Measurements from ENCODE around the gene KCTD13.
"Not testable (repeated sequence)": the region's sequence is repeated elsewhere in the genome, so short reads cannot be mapped to it uniquely, and the experiment has no call there.

The KCTD13 gene

DNA sequence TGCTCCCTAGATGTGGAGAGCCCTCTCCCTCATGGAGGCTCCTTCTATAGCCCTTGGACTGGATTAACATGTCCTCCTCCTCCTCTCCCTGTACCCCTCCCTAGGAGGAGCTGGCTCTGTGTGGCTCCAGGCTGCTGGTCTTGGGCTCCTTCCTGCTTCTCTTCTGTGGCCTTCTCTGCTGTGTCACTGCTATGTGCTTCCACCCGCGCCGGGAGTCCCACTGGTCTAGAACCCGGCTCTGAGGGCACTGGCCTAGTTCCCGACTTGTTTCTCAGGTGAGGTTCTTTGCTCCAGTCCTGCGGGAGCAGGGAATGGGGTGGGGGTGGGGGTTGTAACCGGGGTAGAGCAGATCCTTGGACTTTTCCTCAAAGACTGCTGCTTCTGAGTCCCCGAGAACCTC lies 45.3 kb upstream of the KCTD13 start:
- TF ChIP-seq, protein P1, sequence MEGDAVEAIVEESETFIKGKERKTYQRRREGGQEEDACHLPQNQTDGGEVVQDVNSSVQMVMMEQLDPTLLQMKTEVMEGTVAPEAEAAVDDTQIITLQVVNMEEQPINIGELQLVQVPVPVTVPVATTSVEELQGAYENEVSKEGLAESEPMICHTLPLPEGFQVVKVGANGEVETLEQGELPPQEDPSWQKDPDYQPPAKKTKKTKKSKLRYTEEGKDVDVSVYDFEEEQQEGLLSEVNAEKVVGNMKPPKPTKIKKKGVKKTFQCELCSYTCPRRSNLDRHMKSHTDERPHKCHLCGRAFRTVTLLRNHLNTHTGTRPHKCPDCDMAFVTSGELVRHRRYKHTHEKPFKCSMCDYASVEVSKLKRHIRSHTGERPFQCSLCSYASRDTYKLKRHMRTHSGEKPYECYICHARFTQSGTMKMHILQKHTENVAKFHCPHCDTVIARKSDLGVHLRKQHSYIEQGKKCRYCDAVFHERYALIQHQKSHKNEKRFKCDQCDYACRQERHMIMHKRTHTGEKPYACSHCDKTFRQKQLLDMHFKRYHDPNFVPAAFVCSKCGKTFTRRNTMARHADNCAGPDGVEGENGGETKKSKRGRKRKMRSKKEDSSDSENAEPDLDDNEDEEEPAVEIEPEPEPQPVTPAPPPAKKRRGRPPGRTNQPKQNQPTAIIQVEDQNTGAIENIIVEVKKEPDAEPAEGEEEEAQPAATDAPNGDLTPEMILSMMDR (conservative IDR thresholded peaks at IDR 0.05): no peak
- no peak overlapping the region for H3K27ac ChIP-seq

DNA sequence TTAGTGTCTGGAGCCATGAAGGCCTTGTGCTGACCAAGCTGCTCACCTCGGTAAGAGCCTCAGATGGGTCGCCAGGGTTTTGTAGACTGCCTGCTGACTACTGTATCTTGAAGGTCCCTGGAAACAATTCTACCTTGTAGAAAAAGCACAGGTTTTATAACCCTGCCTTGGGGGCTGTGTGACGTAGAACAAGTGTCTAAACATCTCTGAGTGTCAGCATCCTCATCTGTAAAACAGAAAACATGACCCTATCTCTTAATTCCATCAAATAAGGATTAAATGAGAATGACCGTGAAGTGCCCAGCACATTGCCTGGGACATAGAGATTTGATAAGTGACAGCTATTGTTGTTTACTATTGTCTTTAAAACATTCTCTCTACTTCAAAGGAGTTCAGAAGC lies 42.2 kb upstream of the KCTD13 start:
- TF ChIP-seq, protein P1 (conservative IDR thresholded peaks at IDR 0.05): no peak
- no peak overlapping the region for H3K27ac ChIP-seq

DNA sequence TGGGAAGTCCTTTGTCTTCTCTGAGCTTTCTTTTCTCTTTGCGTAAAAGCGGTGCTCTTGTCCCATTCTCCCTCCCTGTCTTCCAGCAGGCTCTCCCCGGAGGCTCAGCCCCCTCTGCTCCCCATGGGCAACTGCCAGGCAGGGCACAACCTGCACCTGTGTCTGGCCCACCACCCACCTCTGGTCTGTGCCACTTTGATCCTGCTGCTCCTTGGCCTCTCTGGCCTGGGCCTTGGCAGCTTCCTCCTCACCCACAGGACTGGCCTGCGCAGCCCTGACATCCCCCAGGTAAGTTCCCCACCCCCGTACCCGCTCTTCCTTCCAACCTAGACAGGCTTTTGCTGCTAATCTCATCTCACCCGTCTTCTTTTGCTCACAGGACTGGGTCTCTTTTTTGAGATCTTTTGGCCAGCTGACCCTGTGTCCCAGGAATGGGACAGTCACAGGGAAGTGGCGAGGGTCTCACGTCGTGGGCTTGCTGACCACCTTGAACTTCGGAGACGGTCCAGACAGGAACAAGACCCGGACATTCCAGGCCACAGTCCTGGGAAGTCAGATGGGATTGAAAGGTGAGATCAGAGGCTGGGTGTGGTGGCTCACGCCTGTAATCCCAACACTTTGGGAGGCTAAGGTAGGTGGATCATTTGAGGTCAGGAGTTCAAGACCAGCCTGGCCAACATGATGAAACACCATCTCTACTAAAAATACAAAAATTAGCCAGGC lies 37.2 kb upstream of the KCTD13 start:
- TF ChIP-seq, protein P1 (conservative IDR thresholded peaks at IDR 0.05): no peak
- H3K27ac ChIP-seq: peak overlapping the region; percentile 73; the same call in 1 of the 2 replicates

DNA sequence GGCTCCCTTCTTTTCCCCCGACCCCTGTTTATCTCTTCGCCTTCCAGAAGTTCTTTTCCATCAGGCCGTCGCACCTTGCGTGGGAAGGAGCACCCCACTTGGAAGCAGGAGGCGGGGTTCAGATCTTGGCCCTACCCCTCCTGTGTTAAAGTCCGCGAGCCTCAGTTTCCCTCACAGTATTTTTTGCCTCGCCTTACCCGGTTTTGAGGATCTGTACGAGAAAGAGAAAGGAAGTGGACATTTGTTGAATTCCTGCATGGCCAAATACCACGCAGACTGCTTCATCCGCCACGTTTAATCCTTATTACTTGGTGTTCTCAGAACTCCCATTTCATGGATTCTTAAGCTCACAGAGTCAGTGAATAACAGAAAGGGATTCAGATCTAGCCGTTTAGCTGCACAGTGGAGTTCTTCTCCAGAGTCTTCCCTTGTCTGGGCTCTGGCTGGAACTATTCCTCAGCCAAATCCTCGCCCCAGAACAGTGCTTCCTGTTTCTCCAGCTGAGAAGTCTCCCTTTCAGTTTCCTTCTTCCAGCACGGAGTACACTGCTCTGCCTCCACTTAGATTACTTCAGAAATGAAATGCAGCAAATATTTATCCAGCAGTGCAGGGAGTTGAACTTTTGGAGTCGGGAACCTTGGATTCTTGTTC lies 36.4 kb upstream of the KCTD13 start:
- TF ChIP-seq, protein P1 (conservative IDR thresholded peaks at IDR 0.05): no peak
- H3K27ac ChIP-seq: peak overlapping the region; percentile 73

DNA sequence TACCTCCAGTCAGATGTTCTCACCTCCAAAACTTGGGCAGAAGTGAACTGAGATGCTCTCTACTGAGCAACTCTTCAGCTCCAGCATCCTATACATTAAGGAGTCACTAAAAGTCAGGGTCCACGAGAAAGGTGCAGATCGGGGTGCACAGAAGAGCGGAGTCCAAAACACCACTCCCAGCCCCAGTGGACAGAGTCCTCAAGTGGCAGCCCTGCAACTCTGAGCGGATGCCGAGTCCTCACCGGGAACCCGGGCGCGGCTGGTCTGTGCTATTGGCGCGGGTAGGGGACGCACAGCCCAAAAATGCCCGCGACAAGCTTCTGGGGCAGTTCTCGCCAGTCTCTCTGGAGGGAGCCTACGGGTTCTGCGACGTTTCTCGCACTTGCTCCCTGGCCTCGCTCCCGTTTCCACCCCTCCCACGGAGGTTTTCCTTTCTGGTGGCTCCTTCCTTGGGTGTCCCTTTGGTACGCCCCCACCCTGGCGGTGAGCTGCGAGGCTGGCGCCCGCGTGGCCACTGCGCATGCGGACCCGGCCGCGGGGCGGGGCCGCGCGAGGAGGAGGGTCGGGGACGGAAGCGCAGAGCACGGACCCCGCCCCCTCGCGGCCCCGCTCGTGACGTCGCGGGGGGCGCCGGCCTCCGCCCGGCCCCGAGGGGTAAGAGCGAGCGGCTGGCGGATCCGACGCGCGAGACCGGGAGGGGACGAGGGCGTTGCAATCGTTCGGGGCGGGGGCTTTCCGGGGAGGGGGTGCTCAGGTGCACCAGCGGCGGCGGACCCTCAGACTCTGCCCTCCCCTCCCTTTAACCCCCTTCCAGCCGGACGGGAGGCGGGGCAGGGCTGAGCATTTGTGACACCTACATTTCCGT lies 35.7 kb upstream of the KCTD13 start, which contains the start of gene TMEM219:
Gene TMEM219, plus strand, starts transcription at position 601 of the 865 bp plus-strand sequence. CDS start 1,065 bp downstream, outside the sequence.
- TF ChIP-seq, protein P1 (conservative IDR thresholded peaks at IDR 0.05): peak; percentile 18
- peak within 1 kb of the TSS; percentile 73 for H3K27ac ChIP-seq

DNA sequence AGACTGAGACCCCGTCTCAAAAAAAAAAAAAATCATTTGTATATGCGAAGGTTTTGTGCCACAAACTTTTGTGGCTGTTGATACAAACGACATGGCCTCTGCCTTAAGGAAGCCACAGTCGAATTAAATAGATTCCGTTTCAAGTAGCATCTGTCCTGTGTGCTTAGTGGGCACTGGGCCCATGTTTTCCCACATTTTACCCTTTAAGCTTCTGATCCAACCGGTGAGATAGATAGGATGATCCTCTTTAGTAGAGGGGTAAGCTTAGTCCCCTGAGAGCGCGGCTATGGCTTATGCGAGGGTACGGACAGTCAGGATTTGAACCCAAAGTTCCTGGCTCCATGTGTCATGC lies 35.1 kb upstream of the KCTD13 start:
- TF ChIP-seq, protein P1 (conservative IDR thresholded peaks at IDR 0.05): no peak
- H3K27ac ChIP-seq: peak overlapping the region; percentile 73

DNA sequence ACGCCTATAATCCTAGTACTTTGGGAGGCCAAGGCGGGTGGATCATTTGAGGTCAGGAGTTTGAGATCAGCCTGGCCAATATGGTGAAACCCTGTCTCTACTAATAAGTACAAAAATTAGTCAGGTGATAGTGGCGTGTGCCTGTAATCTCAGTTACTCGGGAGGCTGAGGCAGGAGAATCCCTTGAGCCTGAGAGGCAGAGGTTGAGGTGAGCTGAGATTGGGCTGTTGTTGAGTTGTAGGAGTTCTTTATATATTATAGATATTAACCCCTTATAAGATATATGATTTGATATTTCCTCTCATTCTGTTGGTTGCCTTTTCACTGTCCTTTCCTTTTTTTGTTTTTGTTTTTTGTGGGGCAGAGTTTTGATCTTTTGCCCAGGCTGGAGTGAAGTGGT lies 33.8 kb upstream of the KCTD13 start:
- H3K27ac ChIP-seq: not testable (repeated sequence)
